MM.1S (cell line): Measurements from ENCODE around the gene FBXL19.

Experiments
- DNase-seq: peaks from one replicate; pipeline ENCODE4 v3.0.0-alpha.2; 2015
- H2AFZ ChIP-seq: fragments of 300-600 bp; sonication (generic); 2 replicates; pipeline ENCODE4 v1.6.0; 2016; ENCODE audit warnings: antibody characterized with exemption, low read length
- H3F3A ChIP-seq: fragments of 300-600 bp; sonication (generic); 2 replicates; pipeline ENCODE4 v1.6.1; 2016; ENCODE audit warnings: mild to moderate bottlenecking, antibody characterized with exemption, low read length, moderate library complexity, mixed read lengths; ENCODE audit not compliant: insufficient read depth
- H3K27ac ChIP-seq: fragments of 300-600 bp; sonication (generic); 2 replicates; pipeline ENCODE4 v1.5.1; 2016; ENCODE audit warnings: mild to moderate bottlenecking, low read length
- H3K27me3 ChIP-seq: fragments of 300-600 bp; sonication (generic); replicated peaks from 2 replicates; pipeline ENCODE4 v1.6.0; 2016; ENCODE audit warnings: low read length; ENCODE audit not compliant: insufficient read depth
- H3K36me3 ChIP-seq: fragments of 300-600 bp; sonication (generic); replicated peaks from 2 replicates; pipeline ENCODE4 v1.6.1; 2016; ENCODE audit warnings: mild to moderate bottlenecking, low read length, mixed read lengths; ENCODE audit not compliant: insufficient read depth
- H3K4me1 ChIP-seq: fragments of 300-600 bp; sonication (generic); 2 replicates; pipeline ENCODE4 v1.6.1; 2016; ENCODE audit warnings: low read length, mixed read lengths
- H3K4me2 ChIP-seq: fragments of 300-600 bp; sonication (generic); 2 replicates; pipeline ENCODE4 v1.6.0; 2016; ENCODE audit warnings: low read depth, low read length
- H3K4me3 ChIP-seq: fragments of 300-600 bp; sonication (generic); 2 replicates; pipeline ENCODE4 v1.5.1; 2016; ENCODE audit warnings: low read length, mixed read lengths
- H3K79me2 ChIP-seq: fragments of 300-600 bp; sonication (generic); 2 replicates; pipeline ENCODE4 v1.6.1; 2016; ENCODE audit warnings: mixed run types, low read length, mixed read lengths
- H3K9ac ChIP-seq: fragments of 300-600 bp; sonication (generic); 2 replicates; pipeline ENCODE4 v1.6.1; 2016; ENCODE audit warnings: low read length, mixed read lengths
- H3K9me2 ChIP-seq: fragments of 300-600 bp; sonication (generic); replicated peaks from 2 replicates; pipeline ENCODE4 v1.6.1; 2016; ENCODE audit warnings: mild to moderate bottlenecking, low read length, mixed read lengths; ENCODE audit not compliant: insufficient read depth
- H3K9me3 ChIP-seq: fragments of 300-600 bp; sonication (generic); replicated peaks from 2 replicates; pipeline ENCODE4 v1.6.1; 2016; ENCODE audit warnings: mild to moderate bottlenecking, low read length, mixed read lengths; ENCODE audit not compliant: insufficient read depth
- H4K20me1 ChIP-seq: fragments of 300-600 bp; sonication (generic); 2 replicates; pipeline ENCODE4 v1.6.1; 2016; ENCODE audit warnings: mild to moderate bottlenecking, low read length, moderate library complexity, mixed read lengths; ENCODE audit not compliant: insufficient read depth
- EZH2 ChIP-seq: fragments of 300-600 bp; sonication (generic); optimal IDR thresholded peaks from 2 replicates; pipeline ENCODE3; 2017; ENCODE audit warnings: low read depth, mild to moderate bottlenecking, antibody characterized with exemption, low read length, mixed read lengths
- EZH2phosphoT487 ChIP-seq: fragments of 300-600 bp; sonication (generic); IDR thresholded peaks from 2 replicates; pipeline ENCODE4 v1.6.1; 2018; ENCODE audit warnings: antibody characterized with exemption, low read length
- TF ChIP-seq, protein P1 (sequence below): fragments of 300-600 bp; sonication (generic); IDR thresholded peaks from 2 replicates; pipeline ENCODE4 v1.5.1; 2016; ENCODE audit warnings: antibody characterized with exemption, low read length, mixed read lengths

The FBXL19 gene

DNA sequence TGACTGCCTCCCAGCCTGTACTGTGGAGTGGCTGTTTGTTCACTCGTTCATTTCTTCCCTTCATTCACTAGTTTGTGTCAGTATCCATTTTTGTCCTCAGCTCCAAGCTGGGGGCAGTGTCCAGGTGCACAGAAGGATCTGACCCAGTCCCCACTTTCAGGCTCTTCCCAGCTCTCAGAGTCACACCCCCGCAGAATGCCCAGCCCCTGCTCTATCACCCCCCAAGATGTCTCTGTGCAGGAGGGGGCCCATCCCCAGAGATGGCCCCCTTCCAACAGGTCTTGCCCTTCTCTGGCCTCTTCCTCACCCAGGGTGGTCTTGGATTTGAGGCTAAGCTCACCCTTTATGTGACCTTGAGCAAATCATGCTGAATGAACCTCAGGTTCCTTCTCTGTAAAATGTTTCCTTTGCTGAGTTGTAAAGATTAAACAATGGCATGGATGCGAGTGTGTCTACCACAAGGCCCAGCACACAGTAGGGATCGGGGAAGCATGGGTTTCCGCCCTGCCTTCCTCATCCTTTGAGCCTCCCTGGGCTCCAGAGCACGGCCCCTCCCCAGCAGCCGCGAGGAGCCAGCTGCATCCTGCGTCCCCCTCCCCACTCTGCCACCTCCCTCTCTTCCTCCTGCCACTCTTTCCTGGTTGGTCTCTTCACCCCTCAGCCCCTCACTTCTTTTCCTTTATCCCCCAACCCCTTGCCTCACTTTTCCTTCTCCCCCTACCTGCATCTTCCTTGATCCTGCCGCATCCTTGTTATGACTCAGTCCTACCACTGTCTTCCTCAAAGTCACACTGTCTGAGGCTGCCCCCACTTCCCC lies 2.8 kb downstream of the FBXL19 start:
- H3K4me1 ChIP-seq: 0 out of 2 replicates have a peak, but pooled peaks cover 6% of the 10 kb centered on the region
- no peak overlapping the region for H3K4me2 ChIP-seq
- DNase-seq: no peak
- H3K79me2 ChIP-seq: no peaks in the 10 kb centered on the region
- TF ChIP-seq EZH2: no peak
- TF ChIP-seq, protein P1, sequence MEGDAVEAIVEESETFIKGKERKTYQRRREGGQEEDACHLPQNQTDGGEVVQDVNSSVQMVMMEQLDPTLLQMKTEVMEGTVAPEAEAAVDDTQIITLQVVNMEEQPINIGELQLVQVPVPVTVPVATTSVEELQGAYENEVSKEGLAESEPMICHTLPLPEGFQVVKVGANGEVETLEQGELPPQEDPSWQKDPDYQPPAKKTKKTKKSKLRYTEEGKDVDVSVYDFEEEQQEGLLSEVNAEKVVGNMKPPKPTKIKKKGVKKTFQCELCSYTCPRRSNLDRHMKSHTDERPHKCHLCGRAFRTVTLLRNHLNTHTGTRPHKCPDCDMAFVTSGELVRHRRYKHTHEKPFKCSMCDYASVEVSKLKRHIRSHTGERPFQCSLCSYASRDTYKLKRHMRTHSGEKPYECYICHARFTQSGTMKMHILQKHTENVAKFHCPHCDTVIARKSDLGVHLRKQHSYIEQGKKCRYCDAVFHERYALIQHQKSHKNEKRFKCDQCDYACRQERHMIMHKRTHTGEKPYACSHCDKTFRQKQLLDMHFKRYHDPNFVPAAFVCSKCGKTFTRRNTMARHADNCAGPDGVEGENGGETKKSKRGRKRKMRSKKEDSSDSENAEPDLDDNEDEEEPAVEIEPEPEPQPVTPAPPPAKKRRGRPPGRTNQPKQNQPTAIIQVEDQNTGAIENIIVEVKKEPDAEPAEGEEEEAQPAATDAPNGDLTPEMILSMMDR: no peak
- TF ChIP-seq EZH2phosphoT487: no peak
- no peak overlapping the region for H3K4me3 ChIP-seq
- no peaks in the 10 kb centered on the region for H4K20me1 ChIP-seq
- H3K9me2 ChIP-seq: no peaks in the 10 kb centered on the region
- H3K27me3 ChIP-seq: no peaks in the 10 kb centered on the region
- H3F3A ChIP-seq: peaks cover 3% of the 10 kb centered on the region; the same call in 1 of the 2 replicates
- H3K27ac ChIP-seq: no peak overlapping the region
- no peak overlapping the region for H2AFZ ChIP-seq
- no peak overlapping the region for H3K9ac ChIP-seq
- no peaks in the 10 kb centered on the region for H3K36me3 ChIP-seq
- no peaks in the 10 kb centered on the region for H3K9me3 ChIP-seq

DNA sequence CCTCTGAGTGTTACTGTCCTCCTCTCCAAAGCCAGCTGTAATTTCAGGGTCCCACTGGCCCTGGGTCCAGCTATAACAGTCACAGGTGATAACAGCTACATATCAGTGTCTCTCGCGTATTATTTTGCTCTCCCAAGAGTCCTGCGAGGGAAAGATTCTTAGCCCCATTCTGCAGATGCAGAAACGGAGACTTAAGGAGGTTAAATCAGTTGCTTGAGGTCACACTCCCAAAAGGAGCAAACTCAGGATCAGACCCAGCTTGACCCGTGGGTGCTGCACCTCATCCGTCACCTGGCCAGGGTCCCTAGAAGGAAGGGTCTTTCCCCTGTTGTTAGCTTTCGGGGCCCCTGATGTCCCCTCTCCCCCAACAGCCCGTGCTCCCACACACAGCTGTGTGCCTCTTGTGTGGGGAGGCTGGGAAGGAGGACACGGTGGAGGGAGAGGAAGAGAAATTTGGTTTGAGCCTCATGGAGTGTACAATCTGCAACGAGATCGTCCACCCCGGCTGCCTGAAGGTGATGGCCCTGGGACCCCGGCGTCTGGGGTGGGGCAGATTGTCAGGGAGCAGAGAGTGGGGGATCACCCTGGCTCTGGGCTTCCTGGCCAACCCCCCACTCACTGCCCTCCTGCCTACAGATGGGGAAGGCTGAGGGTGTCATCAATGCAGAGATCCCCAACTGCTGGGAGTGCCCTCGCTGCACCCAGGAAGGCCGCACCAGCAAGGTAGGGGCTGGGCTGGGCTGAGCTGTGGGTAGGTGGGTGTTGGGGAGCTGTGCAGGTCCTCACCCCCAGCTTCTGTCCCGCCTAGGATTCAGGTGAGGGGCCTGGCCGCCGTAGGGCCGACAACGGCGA lies 3.8 kb downstream of the FBXL19 start:
- no peaks in the 10 kb centered on the region for H3F3A ChIP-seq
- H2AFZ ChIP-seq: no peak overlapping the region
- H3K79me2 ChIP-seq: no peaks in the 10 kb centered on the region
- no peaks in the 10 kb centered on the region for H3K36me3 ChIP-seq
- H3K4me3 ChIP-seq: no peak overlapping the region
- H3K4me2 ChIP-seq: no peak overlapping the region
- TF ChIP-seq, protein P1: no peak
- TF ChIP-seq EZH2phosphoT487: no peak
- no peak for TF ChIP-seq EZH2
- no peaks in the 10 kb centered on the region for H3K4me1 ChIP-seq
- H3K27ac ChIP-seq: no peak overlapping the region
- H4K20me1 ChIP-seq: no peaks in the 10 kb centered on the region
- no peaks in the 10 kb centered on the region for H3K9me3 ChIP-seq
- H3K9me2 ChIP-seq: no peaks in the 10 kb centered on the region
- no peak for DNase-seq
- H3K9ac ChIP-seq: no peak overlapping the region
- no peaks in the 10 kb centered on the region for H3K27me3 ChIP-seq

DNA sequence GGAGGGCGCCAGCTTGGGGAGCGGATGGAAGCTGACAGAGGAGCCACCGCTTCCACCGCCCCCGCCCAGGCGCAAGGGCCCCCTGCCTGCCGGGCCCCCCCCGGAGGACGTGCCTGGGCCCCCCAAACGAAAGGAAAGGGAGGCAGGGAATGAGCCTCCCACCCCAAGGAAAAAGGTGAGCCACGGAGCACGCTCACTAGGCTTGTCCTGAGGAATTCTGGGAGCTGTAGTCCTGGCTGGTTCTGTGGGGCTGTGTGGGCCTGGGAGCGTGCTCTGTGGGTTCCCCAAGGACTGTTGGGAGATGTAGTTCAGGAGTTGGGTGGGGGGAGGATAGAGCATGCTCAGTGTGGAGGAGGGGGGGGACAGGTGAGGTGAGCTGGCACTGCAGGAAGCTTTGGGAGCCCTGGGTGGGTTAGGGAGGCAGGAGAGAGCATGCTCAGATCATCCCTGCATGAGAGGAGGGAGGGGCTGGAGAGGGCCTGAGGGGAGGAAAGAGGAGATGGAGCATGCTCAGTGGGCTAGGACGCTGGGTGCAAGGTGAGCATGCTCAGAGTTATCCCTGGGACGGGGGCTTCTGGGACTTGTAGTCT lies 4.5 kb downstream of the FBXL19 start:
- TF ChIP-seq, protein P1: no peak
- TF ChIP-seq EZH2phosphoT487 (no peak), EZH2 (no peak)
- DNase-seq: peak; percentile 38
- Histone ChIP-seq H3F3A (no peaks in the 10 kb centered on the region), H3K4me2 (no peak overlapping the region), H3K79me2 (no peaks in the 10 kb centered on the region), H3K9ac (no peak overlapping the region), H3K27me3 (no peaks in the 10 kb centered on the region), H4K20me1 (no peaks in the 10 kb centered on the region), H2AFZ (no peak overlapping the region), H3K36me3 (no peaks in the 10 kb centered on the region), H3K9me2 (no peaks in the 10 kb centered on the region), H3K4me3 (no peak overlapping the region), H3K4me1 (no peaks in the 10 kb centered on the region), H3K27ac (no peak overlapping the region), H3K9me3 (no peaks in the 10 kb centered on the region)
